ENCODE data around the gene UBE2E2. TPM values are rescaled to one million over a fixed set of nuclear protein-coding genes. Genes with fewer than 3 reads are reported as not detected.

The UBE2E2 gene
- total RNA-seq, 1 donor from 2014 or later = 24.2 TPM

DNA sequence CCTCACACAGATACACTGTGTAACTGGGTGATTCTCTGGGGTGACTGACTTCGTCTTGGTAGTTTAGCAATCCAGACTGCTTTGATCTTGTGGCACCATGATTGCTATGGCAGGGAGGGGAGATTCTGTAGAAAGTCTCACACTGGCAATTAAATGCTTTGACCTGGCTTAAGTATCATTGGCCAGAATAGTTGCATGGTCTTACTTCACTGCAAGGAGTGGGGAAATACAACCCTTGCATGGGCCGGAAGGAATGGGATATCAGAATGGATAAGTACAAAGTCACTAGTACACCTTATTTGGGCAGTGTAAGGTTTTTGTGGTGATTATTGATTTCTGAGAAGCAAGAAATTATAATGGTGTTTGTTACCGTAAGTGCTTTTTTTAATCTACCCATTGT, 153.8 kb downstream of the UBE2E2 start:
- no peaks in the 10 kb centered on the region for H3K27me3 Mint-ChIP-seq (ENCODE audit: low read depth)
- no peaks in the 10 kb centered on the region for H3K36me3 Mint-ChIP-seq (ENCODE audit: low read depth)
- H3K4me1 Mint-ChIP-seq = no peaks in the 10 kb centered on the region
- TF ChIP-seq, protein P1, sequence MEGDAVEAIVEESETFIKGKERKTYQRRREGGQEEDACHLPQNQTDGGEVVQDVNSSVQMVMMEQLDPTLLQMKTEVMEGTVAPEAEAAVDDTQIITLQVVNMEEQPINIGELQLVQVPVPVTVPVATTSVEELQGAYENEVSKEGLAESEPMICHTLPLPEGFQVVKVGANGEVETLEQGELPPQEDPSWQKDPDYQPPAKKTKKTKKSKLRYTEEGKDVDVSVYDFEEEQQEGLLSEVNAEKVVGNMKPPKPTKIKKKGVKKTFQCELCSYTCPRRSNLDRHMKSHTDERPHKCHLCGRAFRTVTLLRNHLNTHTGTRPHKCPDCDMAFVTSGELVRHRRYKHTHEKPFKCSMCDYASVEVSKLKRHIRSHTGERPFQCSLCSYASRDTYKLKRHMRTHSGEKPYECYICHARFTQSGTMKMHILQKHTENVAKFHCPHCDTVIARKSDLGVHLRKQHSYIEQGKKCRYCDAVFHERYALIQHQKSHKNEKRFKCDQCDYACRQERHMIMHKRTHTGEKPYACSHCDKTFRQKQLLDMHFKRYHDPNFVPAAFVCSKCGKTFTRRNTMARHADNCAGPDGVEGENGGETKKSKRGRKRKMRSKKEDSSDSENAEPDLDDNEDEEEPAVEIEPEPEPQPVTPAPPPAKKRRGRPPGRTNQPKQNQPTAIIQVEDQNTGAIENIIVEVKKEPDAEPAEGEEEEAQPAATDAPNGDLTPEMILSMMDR (conservative IDR thresholded peaks at IDR 0.05) = no peak
- no peaks in the 10 kb centered on the region for H3K9me3 Mint-ChIP-seq
- DNase-seq (ENCODE audit: low read depth, low spot score) = no peak
- H3K4me3 Mint-ChIP-seq = no peak overlapping the region
- peak overlapping the region; percentile 28 for H3K27ac Mint-ChIP-seq (ENCODE audit: unreplicated experiment)

DNA sequence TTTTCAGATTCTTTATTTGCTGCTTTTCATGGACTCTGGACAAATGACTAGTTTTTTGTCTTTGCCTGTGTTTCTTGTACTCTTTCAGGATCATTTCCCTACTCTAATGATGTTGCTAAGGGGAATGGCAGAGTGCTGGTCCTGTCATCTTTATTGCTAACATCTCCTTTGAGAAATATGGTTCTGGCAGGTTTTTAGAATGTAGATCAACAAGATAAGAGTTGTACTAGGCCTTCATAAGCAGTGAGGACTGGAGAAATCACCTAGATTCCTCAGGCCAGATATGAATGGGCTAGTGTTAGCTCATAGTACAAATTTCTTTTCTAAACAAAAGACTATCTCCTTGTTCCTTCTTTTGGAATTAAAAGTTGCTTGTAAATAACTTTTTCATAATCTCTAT, 156.0 kb downstream of the UBE2E2 start:
- Mint-ChIP-seq H3K27ac (ENCODE audit: unreplicated experiment) (no peak overlapping the region), H3K36me3 (ENCODE audit: low read depth) (peaks cover 4% of the 10 kb centered on the region), H3K9me3 (peaks cover 5% of the 10 kb centered on the region), H3K4me1 (no peaks in the 10 kb centered on the region), H3K4me3 (no peak overlapping the region), H3K27me3 (ENCODE audit: low read depth) (no peaks in the 10 kb centered on the region)
- TF ChIP-seq, protein P1 (conservative IDR thresholded peaks at IDR 0.05) = no peak
- DNase-seq (ENCODE audit: low read depth, low spot score) = no peak

DNA sequence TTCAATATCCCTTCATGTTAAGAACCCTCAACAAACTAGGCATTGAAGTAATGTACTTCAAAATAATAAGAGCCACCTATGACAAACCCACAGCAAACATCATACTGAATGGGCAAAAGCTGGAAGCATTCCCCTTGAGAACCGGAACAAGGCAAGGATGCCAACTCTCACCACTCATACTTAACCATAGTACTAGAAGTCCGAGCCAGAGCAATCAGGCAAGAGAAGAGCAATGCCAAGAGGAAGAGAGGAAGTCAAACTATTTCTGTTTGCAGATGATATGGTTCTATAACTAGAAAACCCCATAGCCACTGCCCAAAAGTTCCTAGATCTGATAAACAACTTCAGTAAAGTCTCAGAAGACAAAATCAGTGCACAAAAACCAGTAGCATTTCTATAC, 161.9 kb downstream of the UBE2E2 start:
- TF ChIP-seq, protein P1 (conservative IDR thresholded peaks at IDR 0.05) = no peak
- Mint-ChIP-seq H3K9me3 (peaks cover 8% of the 10 kb centered on the region), H3K27me3 (ENCODE audit: low read depth) (no peaks in the 10 kb centered on the region), H3K4me1 (no peaks in the 10 kb centered on the region), H3K36me3 (ENCODE audit: low read depth) (peaks cover 6% of the 10 kb centered on the region), H3K27ac (ENCODE audit: unreplicated experiment) (no peak overlapping the region), H3K4me3 (no peak overlapping the region)
- DNase-seq (ENCODE audit: low read depth, low spot score) = no peak

DNA sequence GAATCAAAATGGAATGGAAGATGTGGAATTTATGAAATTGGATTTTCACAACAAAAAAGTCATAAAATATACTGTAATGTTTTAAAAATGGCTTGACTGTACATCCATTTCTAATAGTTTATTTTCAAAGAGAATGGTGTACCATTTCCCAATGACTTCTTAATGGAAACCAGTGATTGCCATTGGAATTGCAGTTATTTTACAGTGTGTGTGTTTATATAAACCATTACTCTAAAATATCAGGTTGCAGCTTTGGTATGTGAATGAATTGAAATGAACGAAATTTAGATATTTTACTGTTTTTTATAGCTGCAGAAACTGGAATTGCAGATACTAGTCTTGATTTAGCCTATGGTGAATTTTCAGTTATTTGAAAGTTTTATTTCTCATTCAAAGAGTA, 165.6 kb downstream of the UBE2E2 start:
- TF ChIP-seq, protein P1 (conservative IDR thresholded peaks at IDR 0.05) = no peak
- no peak overlapping the region for H3K27ac Mint-ChIP-seq (ENCODE audit: unreplicated experiment)
- H3K4me3 Mint-ChIP-seq = no peak overlapping the region
- no peak for DNase-seq (ENCODE audit: low read depth, low spot score)
- H3K9me3 Mint-ChIP-seq = peaks cover 7% of the 10 kb centered on the region
- H3K36me3 Mint-ChIP-seq (ENCODE audit: low read depth) = peaks cover 5% of the 10 kb centered on the region
- peaks cover 6% of the 10 kb centered on the region for H3K4me1 Mint-ChIP-seq
- no peaks in the 10 kb centered on the region for H3K27me3 Mint-ChIP-seq (ENCODE audit: low read depth)

DNA sequence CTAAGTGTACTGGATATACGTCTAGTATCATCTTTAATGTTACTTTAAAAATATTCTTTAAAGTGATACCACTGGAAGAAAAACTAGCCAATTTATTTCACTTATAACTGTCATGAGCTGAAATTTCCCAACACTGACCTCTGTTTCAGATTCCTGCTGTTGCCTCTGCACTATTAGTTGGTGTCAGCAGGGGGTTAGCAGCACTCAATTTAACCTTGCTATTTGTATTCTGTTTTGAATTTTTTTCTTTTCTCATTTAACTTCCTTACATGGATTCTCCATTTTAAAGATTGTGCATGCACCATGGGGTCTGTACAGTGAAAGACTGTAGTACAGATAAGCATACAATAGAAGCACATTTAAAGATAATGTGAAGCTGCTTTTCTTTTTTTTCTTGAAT, 169.2 kb downstream of the UBE2E2 start:
- Mint-ChIP-seq H3K9me3 (no peaks in the 10 kb centered on the region), H3K36me3 (ENCODE audit: low read depth) (no peaks in the 10 kb centered on the region), H3K27ac (ENCODE audit: unreplicated experiment) (no peak overlapping the region), H3K4me1 (peaks cover 6% of the 10 kb centered on the region), H3K4me3 (no peak overlapping the region), H3K27me3 (ENCODE audit: low read depth) (no peaks in the 10 kb centered on the region)
- TF ChIP-seq, protein P1 (conservative IDR thresholded peaks at IDR 0.05) = no peak
- no peak for DNase-seq (ENCODE audit: low read depth, low spot score)

Measured in neural crest cell (in vitro differentiated cells).